OCI-LY7 (cell line): ENCODE results near the gene OR52N1. TPM values are rescaled to one million over a fixed set of nuclear protein-coding genes. Genes with fewer than 3 reads are reported as not detected.

ENCODE experiments used
- BruUV-seq: library from RNA; stranded (reverse); fragments of 400-500 nt; replicated peaks from 2 replicates; lab custom pipeline; 2021; lab: Mats Ljungman, UMichigan
- CTCF ChIA-PET: fragments of 300-600 bp; sonication (Branson Sonifier 250); formaldehyde crosslinking; loops from one replicate; lab custom pipeline; 2022; ENCODE audit warnings: antibody characterized with exemption; ENCODE audit not compliant: unreplicated experiment; lab: Charles Lee
- POLR2A ChIA-PET: fragments of 300-600 bp; sonication (Branson Sonifier 250); formaldehyde crosslinking; loops from one replicate; lab custom pipeline; 2022; ENCODE audit warnings: antibody characterized with exemption; lab: Charles Lee
- DNase-seq: peaks from one replicate; pipeline ENCODE4 v3.0.0-alpha.2; 2015; ENCODE audit warnings: low spot score
- H2AFZ ChIP-seq: fragments of 200-600 bp; sonication (generic), shearing (Covaris generic); 2 replicates; pipeline ENCODE4 v1.6.1; 2014; ENCODE audit warnings: mild to moderate bottlenecking, antibody characterized with exemption, low read length, moderate library complexity
- H3K27ac ChIP-seq: fragments of 200-600 bp; sonication (generic); 2 replicates; pipeline ENCODE4 v1.5.1; 2014; ENCODE audit warnings: mixed run types, low read depth, mild to moderate bottlenecking, moderate library complexity, low read length, inconsistent platforms; ENCODE audit not compliant: poor library complexity, severe bottlenecking
- H3K36me3 ChIP-seq: fragments of 200-600 bp; sonication (generic); 2 replicates; pipeline ENCODE4 v1.6.1; 2014; ENCODE audit warnings: mild to moderate bottlenecking, antibody characterized with exemption, low read length, moderate library complexity, mixed read lengths; ENCODE audit not compliant: insufficient read depth
- H3K4me1 ChIP-seq: fragments of 200-600 bp; sonication (generic); 2 replicates; pipeline ENCODE4 v1.5.1; 2014; ENCODE audit warnings: mild to moderate bottlenecking, low read length; ENCODE audit not compliant: insufficient read depth, poor library complexity, severe bottlenecking
- H3K4me2 ChIP-seq: fragments of 200-600 bp; sonication (generic); 2 replicates; pipeline ENCODE4 v1.6.1; 2014; ENCODE audit warnings: mild to moderate bottlenecking, low read length
- H3K4me3 ChIP-seq: fragments of 200-600 bp; sonication (generic); 2 replicates; pipeline ENCODE4 v1.5.1; 2014; ENCODE audit warnings: mild to moderate bottlenecking, low read depth, low read length; ENCODE audit not compliant: poor library complexity, severe bottlenecking
- H3K79me2 ChIP-seq: fragments of 200-600 bp; sonication (generic); 2 replicates; pipeline ENCODE4 v1.6.1; 2016; ENCODE audit warnings: low read depth, mild to moderate bottlenecking, low read length, moderate library complexity, mixed read lengths; ENCODE audit not compliant: insufficient read depth
- H3K9me2 ChIP-seq: fragments of 200-600 bp; sonication (generic); 2 replicates; pipeline ENCODE4 v1.6.1; 2016; ENCODE audit warnings: mild to moderate bottlenecking, low read length, mixed read lengths; ENCODE audit not compliant: insufficient read depth
- H3K9me3 ChIP-seq: fragments of 200-600 bp; sonication (generic); 2 replicates; pipeline ENCODE4 v1.6.1; 2014; ENCODE audit warnings: mild to moderate bottlenecking, mixed run types, low read length, mixed read lengths
- H4K20me1 ChIP-seq: fragments of 200-600 bp; sonication (generic); 2 replicates; pipeline ENCODE4 v1.6.1; 2014; ENCODE audit warnings: mild to moderate bottlenecking, antibody characterized with exemption, low read length, moderate library complexity, mixed read lengths; ENCODE audit not compliant: insufficient read depth
- EZH2phosphoT487 ChIP-seq: fragments of 200-600 bp; sonication (generic); IDR thresholded peaks from 2 replicates; pipeline ENCODE4 v1.6.1; 2018; ENCODE audit warnings: low read depth, borderline replicate concordance, mild to moderate bottlenecking, mixed run types, antibody characterized with exemption, low read length, moderate library complexity, mixed read lengths
- intact Hi-C: fragments of 100-400 bp; cut with micrococcal nuclease; formaldehyde crosslinking; loops from one replicate; pipeline ENCODE4 v1.10.0; 2022; ENCODE audit not compliant: unreplicated experiment
- total RNA-seq, 2 experiments: library from RNA; depleted of rRNA in 1 of 2; stranded (reverse); fragments of >200 nt in 1 of 2; shearing (Covaris generic) in 1 of 2; gene quantifications; 2 replicates each; pipeline ENCODE4 v1.2.3, GENCODE V29; 2014 to 2022
- TF ChIP-seq, protein P1 (sequence below): fragments of 200-600 bp; sonication (generic); conservative IDR thresholded peaks from 2 replicates; pipeline ENCODE4 v1.5.1; 2014; ENCODE audit warnings: mild to moderate bottlenecking, antibody characterized with exemption, low read length, moderate library complexity, mixed read lengths

Gene OR52N1
- total RNA-seq, 2 experiments from 2014 or later: not detected

- BruUV-seq: no TSS peak
- peak; percentile 74 for DNase-seq
- Histone ChIP-seq H3K4me1 (no peaks in the 10 kb centered on the region), H3K79me2 (no peaks in the 10 kb centered on the region), H3K4me2 (peak within 1 kb of the TSS; percentile 53), H3K9me2 (no peaks in the 10 kb centered on the region), H2AFZ (peak within 1 kb of the TSS; percentile 75), H3K9me3 (no peaks in the 10 kb centered on the region), H4K20me1 (no peaks in the 10 kb centered on the region), H3K4me3 (peak within 1 kb of the TSS; percentile 47), H3K27ac (no peak within 1 kb of the TSS), H3K36me3 (no peaks in the 10 kb centered on the region)
- CTCF ChIA-PET: no interaction called here
- intact Hi-C loops: loop anchor here (1.0 to 5.0 kb wide), 3 partner anchors 208 to 686 kb away; no protein-coding TSS in a partner anchor
- POLR2A ChIA-PET: no interaction called here
- TF ChIP-seq, protein P1, sequence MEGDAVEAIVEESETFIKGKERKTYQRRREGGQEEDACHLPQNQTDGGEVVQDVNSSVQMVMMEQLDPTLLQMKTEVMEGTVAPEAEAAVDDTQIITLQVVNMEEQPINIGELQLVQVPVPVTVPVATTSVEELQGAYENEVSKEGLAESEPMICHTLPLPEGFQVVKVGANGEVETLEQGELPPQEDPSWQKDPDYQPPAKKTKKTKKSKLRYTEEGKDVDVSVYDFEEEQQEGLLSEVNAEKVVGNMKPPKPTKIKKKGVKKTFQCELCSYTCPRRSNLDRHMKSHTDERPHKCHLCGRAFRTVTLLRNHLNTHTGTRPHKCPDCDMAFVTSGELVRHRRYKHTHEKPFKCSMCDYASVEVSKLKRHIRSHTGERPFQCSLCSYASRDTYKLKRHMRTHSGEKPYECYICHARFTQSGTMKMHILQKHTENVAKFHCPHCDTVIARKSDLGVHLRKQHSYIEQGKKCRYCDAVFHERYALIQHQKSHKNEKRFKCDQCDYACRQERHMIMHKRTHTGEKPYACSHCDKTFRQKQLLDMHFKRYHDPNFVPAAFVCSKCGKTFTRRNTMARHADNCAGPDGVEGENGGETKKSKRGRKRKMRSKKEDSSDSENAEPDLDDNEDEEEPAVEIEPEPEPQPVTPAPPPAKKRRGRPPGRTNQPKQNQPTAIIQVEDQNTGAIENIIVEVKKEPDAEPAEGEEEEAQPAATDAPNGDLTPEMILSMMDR: peak; percentile 90
- TF ChIP-seq EZH2phosphoT487: no peak
Observed at GRCh38 chr11:5808500-5809121, 17.5 kb upstream of the OR52N1 start, which contains the start of gene OR52N2. Gene OR52N2 (plus strand): TSS chr11:5808924. CDS start chr11:5820336, 11,412 bp downstream.

DNA sequence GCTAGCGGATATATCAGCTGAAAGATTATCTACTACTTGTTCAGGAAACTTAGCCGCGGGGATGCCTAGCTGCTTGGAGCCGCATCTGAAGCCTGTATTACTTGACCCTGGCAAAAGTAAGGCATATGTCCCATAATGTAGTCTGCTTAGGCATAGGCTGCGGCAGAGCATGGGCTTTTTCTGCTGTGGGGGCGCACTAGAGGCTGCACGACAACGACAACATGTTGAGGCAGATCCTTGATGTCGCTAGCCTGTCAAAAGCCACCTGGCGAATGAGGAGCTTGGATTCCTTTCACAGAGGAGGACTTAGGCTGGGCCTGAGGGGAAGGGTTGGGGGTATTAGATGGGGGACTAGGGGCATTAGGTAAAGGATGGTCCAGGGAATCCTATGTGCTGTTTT, 16.5 kb upstream of the OR52N1 start:
- Histone ChIP-seq H3K4me1 (no peaks in the 10 kb centered on the region), H4K20me1 (no peaks in the 10 kb centered on the region), H2AFZ (no peak overlapping the region), H3K27ac (no peak overlapping the region), H3K36me3 (no peaks in the 10 kb centered on the region), H3K9me2 (no peaks in the 10 kb centered on the region), H3K9me3 (no peaks in the 10 kb centered on the region), H3K79me2 (no peaks in the 10 kb centered on the region), H3K4me2 (no peak overlapping the region), H3K4me3 (no peak overlapping the region)
- POLR2A ChIA-PET: no interaction called here
- no peak for DNase-seq
- BruUV-seq: no TSS peak
- intact Hi-C loops: loop anchor here (5.0 kb wide), 1 partner anchor 685 kb away; no protein-coding TSS in a partner anchor
- CTCF ChIA-PET: no interaction called here
- TF ChIP-seq, protein P1: no peak
- no peak for TF ChIP-seq EZH2phosphoT487

- intact Hi-C loops: no loop called here
- TF ChIP-seq, protein P1: no peak
- TF ChIP-seq EZH2phosphoT487: no peak
- BruUV-seq: no TSS peak
- Histone ChIP-seq H4K20me1 (no peaks in the 10 kb centered on the region), H3K4me3 (no peak overlapping the region), H3K79me2 (no peaks in the 10 kb centered on the region), H3K9me2 (no peaks in the 10 kb centered on the region), H3K36me3 (no peaks in the 10 kb centered on the region), H2AFZ (no peak overlapping the region), H3K9me3 (no peaks in the 10 kb centered on the region), H3K4me2 (no peak overlapping the region), H3K4me1 (no peaks in the 10 kb centered on the region), H3K27ac (no peak overlapping the region)
- ChIA-PET CTCF (no interaction called here), POLR2A (no interaction called here)
- no peak for DNase-seq
Observed at GRCh38 chr11:5803982-5804381, 12.9 kb upstream of the OR52N1 start.
